Prostate gland (tissue), 2 donors: ENCODE data around the gene ELOVL5.

ENCODE experiments used
- CTCF ChIP-seq, 4 experiments: fragments of 200-600 bp in 2 of 4; fragments of 450-650 bp in 2 of 4; sonication (generic) in 2 of 4; IDR thresholded peaks; 1 replicate in 3 of 4; 2 replicates in 1 of 4; pipeline ENCODE4 v1.5.1; 2016 to 2019; ENCODE audit warnings: antibody characterized with exemption in 4 of 4, mild to moderate bottlenecking in 2 of 4, moderate library complexity in 2 of 4
- POLR2AphosphoS5 ChIP-seq: sonication (generic); formaldehyde crosslinking; IDR thresholded peaks from one replicate; pipeline ENCODE4 v1.6.1; 2017; ENCODE audit warnings: antibody characterized with exemption

- TF ChIP-seq CTCF (IDR thresholded peaks at IDR 0.05) (no peak), POLR2AphosphoS5 (no peak)
Measured at GRCh38 chr6:53369051-53369450, 20.3 kb upstream of the ELOVL5 start.
